ENCODE measurements around the gene SFMBT1. TPM values are rescaled to one million over a fixed set of nuclear protein-coding genes. Genes with fewer than 3 reads are reported as not detected.

Gene SFMBT1
- total RNA-seq, 1 experiment from 2014 or later = 11.8 TPM

- intact Hi-C loops (cut with micrococcal nuclease) = no loop called here
- POLR2A ChIA-PET = interaction anchor here (0.5 kb wide), 1 partner anchor 22 kb away, joined by 4 read pairs; no protein-coding TSS in a partner anchor
- peaks cover 12% of the 10 kb centered on the region for H3K36me3 Mint-ChIP-seq (ENCODE audit: insufficient read depth, unreplicated experiment)
- H3K9me3 Mint-ChIP-seq (ENCODE audit: unreplicated experiment) = no peaks in the 10 kb centered on the region
- H3K27ac Mint-ChIP-seq (ENCODE audit: low read depth, unreplicated experiment) = no peak overlapping the region
- no TSS peak for BruUV-seq (replicated peaks)
- DNase-seq (ENCODE audit: unreplicated experiment) = no peak
- no peaks in the 10 kb centered on the region for H3K27me3 Mint-ChIP-seq (ENCODE audit: insufficient read depth, unreplicated experiment)
- H3K4me1 Mint-ChIP-seq (ENCODE audit: insufficient read depth, unreplicated experiment) = no peaks in the 10 kb centered on the region
- CTCF ChIA-PET = no interaction called here
- TF ChIP-seq, protein P1, sequence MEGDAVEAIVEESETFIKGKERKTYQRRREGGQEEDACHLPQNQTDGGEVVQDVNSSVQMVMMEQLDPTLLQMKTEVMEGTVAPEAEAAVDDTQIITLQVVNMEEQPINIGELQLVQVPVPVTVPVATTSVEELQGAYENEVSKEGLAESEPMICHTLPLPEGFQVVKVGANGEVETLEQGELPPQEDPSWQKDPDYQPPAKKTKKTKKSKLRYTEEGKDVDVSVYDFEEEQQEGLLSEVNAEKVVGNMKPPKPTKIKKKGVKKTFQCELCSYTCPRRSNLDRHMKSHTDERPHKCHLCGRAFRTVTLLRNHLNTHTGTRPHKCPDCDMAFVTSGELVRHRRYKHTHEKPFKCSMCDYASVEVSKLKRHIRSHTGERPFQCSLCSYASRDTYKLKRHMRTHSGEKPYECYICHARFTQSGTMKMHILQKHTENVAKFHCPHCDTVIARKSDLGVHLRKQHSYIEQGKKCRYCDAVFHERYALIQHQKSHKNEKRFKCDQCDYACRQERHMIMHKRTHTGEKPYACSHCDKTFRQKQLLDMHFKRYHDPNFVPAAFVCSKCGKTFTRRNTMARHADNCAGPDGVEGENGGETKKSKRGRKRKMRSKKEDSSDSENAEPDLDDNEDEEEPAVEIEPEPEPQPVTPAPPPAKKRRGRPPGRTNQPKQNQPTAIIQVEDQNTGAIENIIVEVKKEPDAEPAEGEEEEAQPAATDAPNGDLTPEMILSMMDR (IDR thresholded peaks at IDR 0.05; ENCODE audit: unreplicated experiment) = no peak
- no peak overlapping the region for H3K4me3 Mint-ChIP-seq (ENCODE audit: unreplicated experiment)
These were observed 31.8 kb upstream of the SFMBT1 start for GRCh38 chr3:53077476-53078220.

DNA sequence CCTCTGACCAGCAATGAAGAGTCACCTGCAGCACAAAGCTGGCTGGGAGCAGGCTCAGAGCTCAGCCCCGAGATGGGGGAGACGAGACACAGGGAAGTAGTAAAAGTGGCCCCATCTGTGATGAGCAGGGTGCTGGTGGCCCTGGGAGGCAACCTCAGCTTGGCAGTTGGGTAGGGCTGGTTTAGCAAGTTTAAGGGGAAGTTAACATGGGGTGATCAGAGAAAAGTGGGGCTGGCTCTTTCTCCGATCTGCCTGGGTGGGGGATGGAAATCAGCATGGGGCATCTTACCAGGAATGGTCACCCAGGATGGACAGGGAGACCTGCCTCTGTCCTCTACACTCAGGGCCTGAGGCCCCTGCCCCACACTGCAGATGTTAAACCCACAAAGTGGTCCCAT lies 29.9 kb upstream of the SFMBT1 start:
- H3K9me3 Mint-ChIP-seq (ENCODE audit: unreplicated experiment) = no peaks in the 10 kb centered on the region
- H3K36me3 Mint-ChIP-seq (ENCODE audit: insufficient read depth, unreplicated experiment) = peaks cover 6% of the 10 kb centered on the region
- no peak overlapping the region for H3K4me3 Mint-ChIP-seq (ENCODE audit: unreplicated experiment)
- ChIA-PET CTCF (interaction anchor here (1.1 to 4.0 kb wide), 3 partner anchors 142 to 334 kb away, joined by 3 to 21 read pairs (median 4); no protein-coding TSS in a partner anchor), POLR2A (interaction anchor here (0.6 kb wide), 1 partner anchor 165 kb away, joined by 3 read pairs; no protein-coding TSS in a partner anchor)
- intact Hi-C loops (cut with micrococcal nuclease) = no loop called here
- TF ChIP-seq, protein P1 (IDR thresholded peaks at IDR 0.05; ENCODE audit: unreplicated experiment) = no peak
- no peak overlapping the region for H3K27ac Mint-ChIP-seq (ENCODE audit: low read depth, unreplicated experiment)
- no TSS peak for BruUV-seq (replicated peaks)
- no peaks in the 10 kb centered on the region for H3K4me1 Mint-ChIP-seq (ENCODE audit: insufficient read depth, unreplicated experiment)
- no peak for DNase-seq (ENCODE audit: unreplicated experiment)
- no peaks in the 10 kb centered on the region for H3K27me3 Mint-ChIP-seq (ENCODE audit: insufficient read depth, unreplicated experiment)

DNA sequence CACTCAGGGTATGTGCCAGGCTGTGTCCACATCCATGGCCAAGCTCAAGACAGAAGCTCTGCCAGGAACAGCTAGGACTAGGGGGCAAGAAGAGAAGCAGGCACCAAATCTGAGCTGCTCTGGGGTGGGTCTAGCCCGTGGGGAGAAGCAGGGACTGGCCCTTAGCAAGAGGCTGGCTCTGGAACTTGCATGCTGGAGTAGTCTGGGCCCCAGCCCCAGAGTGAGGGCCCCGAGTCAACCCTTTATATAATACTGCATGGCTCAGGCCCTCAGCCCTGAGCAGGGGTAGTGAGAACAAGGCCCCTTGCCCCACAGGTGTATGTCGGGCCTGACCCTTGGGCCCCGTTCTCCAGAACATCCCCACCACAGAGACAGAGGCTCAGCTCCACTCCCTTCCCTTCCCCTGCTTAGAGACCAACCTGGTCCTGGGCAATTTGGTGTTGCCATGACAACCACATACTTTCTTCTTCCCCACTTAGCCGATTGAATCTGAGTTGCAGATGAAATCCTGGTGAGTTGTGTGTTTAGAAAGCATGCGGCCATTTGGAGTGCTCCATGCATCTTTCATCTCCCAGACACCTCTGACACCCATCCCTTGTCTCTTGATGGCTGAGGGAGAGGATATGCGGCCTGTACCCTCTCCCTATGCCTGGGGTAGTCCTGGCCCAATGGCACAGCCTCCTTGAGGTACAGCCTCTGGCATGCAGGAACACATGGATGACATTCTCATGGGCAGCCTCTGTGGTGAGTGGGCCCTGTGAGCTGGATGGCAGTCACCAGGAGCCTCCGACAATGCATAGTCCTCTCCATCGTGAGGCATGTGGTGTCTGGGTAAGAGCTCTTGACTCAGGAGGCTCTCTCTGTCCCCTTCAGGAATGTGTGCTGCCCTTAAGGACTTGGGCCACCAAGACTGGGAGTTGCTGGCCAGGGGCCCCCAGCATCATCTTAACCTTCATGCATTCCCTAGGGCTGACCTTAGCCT lies 29.2 kb upstream of the SFMBT1 start:
- Mint-ChIP-seq H3K9me3 (ENCODE audit: unreplicated experiment) (no peaks in the 10 kb centered on the region), H3K27me3 (ENCODE audit: insufficient read depth, unreplicated experiment) (no peaks in the 10 kb centered on the region), H3K36me3 (ENCODE audit: insufficient read depth, unreplicated experiment) (peaks cover 6% of the 10 kb centered on the region), H3K4me3 (ENCODE audit: unreplicated experiment) (no peak overlapping the region), H3K27ac (ENCODE audit: low read depth, unreplicated experiment) (no peak overlapping the region), H3K4me1 (ENCODE audit: insufficient read depth, unreplicated experiment) (no peaks in the 10 kb centered on the region)
- no TSS peak for BruUV-seq (replicated peaks)
- ChIA-PET POLR2A (no interaction called here), CTCF (interaction anchor here (0.6 to 4.0 kb wide), 6 partner anchors 10 to 334 kb away, joined by 3 to 21 read pairs (median 4); no protein-coding TSS in a partner anchor)
- TF ChIP-seq, protein P1 (IDR thresholded peaks at IDR 0.05; ENCODE audit: unreplicated experiment) = no peak
- no peak for DNase-seq (ENCODE audit: unreplicated experiment)
- intact Hi-C loops (cut with micrococcal nuclease) = no loop called here

- CTCF ChIA-PET = interaction anchor here (0.6 to 4.0 kb wide), 5 partner anchors 11 to 333 kb away, joined by 3 to 21 read pairs (median 4); no protein-coding TSS in a partner anchor
- intact Hi-C loops (cut with micrococcal nuclease) = no loop called here
These were observed 28.5 kb upstream of the SFMBT1 start for GRCh38 chr3:53074366-53074696.

More at GRCh38 chr3:53074366-53074696, 28.5 kb upstream of the SFMBT1 start:
- no peaks in the 10 kb centered on the region for H3K9me3 Mint-ChIP-seq (ENCODE audit: unreplicated experiment)
- no peaks in the 10 kb centered on the region for H3K4me1 Mint-ChIP-seq (ENCODE audit: insufficient read depth, unreplicated experiment)
- H3K36me3 Mint-ChIP-seq (ENCODE audit: insufficient read depth, unreplicated experiment) = peaks cover 6% of the 10 kb centered on the region
- no peak overlapping the region for H3K27ac Mint-ChIP-seq (ENCODE audit: low read depth, unreplicated experiment)
- H3K4me3 Mint-ChIP-seq (ENCODE audit: unreplicated experiment) = no peak overlapping the region
- H3K27me3 Mint-ChIP-seq (ENCODE audit: insufficient read depth, unreplicated experiment) = no peaks in the 10 kb centered on the region
- BruUV-seq (replicated peaks) = no TSS peak
- DNase-seq (ENCODE audit: unreplicated experiment) = no peak
- TF ChIP-seq, protein P1 (IDR thresholded peaks at IDR 0.05; ENCODE audit: unreplicated experiment) = no peak
- POLR2A ChIA-PET = no interaction called here

Data from MCF 10A (cell line).